ENCODE results near the gene THOP1.
"Not testable (repeated sequence)": the region's sequence is repeated elsewhere in the genome, so short reads cannot be mapped to it uniquely, and the experiment has no call there.

The THOP1 gene

DNA sequence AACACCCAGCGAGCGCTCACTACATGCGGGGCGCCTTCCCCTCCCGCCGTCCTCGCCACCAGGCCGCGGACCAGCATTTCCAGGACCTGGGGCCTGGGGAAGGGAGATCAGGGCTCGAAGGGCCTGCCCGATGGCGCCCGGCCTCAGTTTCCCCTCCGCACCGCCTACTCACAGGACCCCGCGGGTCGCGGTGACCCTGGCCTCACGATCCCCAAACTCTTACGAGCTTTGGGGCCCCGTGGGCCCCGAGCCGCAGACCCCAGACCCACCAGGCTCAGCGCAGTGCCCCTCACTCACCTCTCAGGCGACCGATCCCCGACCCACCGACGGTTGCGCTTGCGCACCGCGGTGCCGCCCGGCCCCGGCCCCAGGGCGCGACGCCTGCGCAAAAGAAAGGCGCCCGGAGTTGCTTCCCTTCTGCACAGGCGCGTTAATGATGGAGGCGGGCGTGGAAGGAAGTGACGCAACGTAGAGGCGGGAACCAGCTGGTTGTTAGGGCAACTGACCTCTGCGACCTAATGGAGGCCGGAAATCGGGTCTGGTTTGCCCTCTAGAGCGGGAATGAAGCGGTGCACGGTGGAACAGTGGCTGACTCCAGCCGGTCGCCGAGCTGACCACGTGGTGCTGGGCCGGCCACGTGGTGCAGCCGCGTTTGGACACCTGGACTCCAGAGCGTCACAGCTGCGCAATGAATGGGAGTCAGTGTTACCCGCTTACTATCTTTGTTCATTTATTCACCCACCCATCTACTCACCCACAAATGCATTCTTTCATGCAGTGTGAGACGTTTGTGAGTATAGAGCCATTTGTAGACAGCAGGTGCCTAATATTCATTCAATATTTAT is 2.1 kb upstream of the THOP1 start, which contains the start of gene SGTA:
Gene SGTA, minus strand, starts transcription at position 338 of the 845 bp plus-strand sequence. CDS start 14,205 bp downstream, outside the sequence.
- peak; percentile 99 for DNase-seq (ENCODE audit: low spot score)

DNA sequence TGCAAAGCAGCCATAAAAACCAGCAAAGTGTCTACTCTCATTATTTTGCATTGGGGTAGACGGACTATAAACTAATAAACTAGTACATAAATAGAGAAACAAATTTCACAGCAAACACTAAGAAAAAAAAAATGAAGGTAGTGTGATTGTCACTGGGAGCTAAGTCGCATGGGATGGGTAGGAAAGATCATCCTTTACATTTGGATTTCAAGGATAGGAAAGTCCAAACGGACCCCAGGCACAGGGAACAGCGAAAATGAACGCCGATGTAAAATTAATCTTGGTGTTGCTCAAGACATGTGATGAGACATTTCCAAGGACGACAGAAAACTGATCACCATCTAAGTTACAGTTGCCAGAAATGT is 1.5 kb upstream of the THOP1 start:
- DNase-seq (ENCODE audit: low spot score) = no peak

DNA sequence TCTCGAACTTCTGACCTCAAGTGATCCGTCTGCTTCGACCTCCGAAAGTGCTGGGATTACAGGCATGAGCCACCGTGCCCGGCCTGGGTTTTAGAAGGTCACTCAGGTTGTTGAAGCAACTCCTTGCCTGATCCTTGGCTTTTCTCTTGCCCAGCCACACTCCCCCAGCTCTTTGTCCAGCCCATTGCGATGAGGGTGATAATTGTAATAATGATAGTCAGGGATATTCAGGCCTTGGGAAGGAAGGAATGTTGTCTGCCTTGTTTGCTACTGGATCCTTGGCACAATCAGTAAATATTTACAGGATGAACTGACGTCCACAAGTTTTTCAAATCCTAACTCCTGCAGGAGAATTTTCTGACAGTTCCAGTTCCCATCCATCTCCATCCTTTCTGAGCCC is 1.8 kb downstream of the THOP1 start:
- no peak for DNase-seq (ENCODE audit: low spot score)

DNA sequence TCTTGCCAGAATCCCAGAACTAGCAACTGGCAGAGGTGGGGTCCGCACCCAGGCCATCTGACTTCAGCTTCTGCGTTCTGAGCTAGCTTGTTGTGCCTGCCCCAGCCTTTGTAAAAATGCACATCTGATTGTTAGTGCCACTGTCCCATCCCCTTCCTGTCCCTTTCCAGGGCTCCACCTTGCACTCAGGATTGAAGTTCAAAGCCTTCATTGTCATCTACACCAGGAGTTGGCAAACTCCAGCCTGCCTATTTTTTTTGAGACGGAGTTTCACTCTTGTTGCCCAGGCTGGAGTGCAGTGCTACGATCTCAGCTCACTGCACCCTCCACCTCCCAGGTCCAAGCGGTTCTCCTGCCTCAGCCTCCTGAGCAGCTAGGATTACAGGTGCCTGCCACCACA is 2.9 kb downstream of the THOP1 start:
- DNase-seq (ENCODE audit: low spot score) = no peak

DNA sequence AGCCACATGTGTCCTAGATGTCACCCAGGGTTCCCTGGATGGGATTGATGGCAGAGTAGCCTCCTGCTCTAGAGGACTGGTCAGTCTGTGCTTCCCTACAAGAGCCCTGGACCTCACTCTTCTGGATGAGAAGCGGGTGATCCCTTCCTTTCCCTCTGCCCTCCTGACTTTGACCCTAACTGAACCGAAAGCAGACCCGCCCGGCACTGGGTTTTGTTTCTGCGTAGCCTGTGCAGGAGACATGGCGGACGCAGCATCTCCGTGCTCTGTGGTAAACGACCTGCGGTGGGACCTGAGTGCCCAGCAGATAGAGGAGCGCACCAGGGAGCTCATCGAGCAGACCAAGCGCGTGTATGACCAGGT is 4.9 kb downstream of the THOP1 start:
- DNase-seq (ENCODE audit: low spot score) = no peak

DNA sequence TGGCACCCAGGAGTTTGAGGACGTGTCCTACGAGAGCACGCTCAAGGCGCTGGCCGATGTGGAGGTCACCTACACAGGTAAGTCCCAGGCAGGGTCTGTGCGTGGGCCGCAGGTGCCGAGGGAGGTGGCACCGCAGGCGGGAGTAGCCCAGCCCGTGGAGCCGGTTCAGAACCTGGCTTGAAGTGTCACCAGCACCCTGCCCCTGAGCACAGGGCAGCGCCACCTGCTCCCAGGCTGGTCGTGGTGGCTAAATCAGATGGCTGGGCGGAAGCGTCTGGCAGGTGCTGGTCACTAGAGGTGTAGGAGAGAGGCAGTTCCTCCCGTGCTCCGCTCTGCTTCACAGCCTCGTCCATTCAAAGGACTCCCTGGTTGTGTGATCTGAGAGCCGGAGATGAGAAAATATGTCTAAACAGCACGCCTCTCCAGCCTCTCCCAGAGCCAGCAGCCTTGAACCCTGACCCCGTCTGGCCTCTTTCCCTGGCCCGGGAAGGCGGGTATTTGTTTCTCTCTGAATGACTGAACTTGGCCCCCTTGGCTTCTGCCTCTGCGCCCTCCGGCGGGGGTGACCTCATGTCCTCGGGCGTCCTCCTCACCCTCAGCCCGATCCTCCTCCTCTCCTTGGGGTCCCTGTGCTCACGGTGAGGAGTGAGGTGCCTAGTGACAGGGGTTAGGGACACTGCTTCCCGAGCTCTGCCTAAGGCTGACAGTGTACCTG is 5.4 kb downstream of the THOP1 start:
- DNase-seq (ENCODE audit: low spot score) = no peak

DNA sequence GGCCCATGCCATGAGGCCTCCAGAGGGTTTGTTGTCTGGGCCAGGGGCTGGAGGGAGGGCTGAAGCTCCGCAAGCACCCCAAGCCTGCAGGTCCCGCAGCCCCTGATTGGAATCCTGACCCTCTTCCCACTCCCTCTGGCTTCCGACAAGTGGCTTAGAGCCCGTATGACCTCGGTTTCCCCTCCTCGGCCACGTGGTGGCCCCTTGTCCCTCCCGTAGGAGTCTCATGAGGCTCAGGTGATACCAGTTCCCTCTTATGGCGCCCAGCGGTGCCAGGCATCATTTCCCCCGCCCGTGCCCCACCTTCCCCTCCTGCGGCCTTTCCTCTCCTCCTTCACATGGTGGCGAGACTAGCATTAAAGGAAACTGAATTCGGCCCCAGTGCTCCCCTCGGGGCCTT is 6.1 kb downstream of the THOP1 start:
- no peak for DNase-seq (ENCODE audit: low spot score)

DNA sequence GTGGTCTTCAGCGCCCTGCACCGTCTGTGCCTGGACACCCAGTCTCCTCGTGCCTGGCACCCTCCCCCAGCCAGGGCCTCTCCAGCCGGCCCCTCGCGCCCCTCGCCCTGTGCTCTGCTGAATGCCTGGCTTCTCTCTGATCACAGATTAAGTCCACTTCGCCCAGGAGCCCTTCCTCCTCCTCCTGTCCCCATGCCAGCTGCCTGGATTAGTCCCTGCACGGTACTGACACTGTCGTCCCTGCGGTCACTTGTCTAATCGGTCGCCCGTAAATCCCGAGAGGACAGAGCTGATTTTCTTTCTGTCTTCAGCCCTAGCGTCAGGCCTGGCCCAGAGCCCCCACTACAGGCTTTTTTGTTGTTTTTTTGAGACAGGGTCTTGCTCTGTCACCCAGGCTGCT is 6.6 kb downstream of the THOP1 start:
- DNase-seq (ENCODE audit: low spot score) = no peak

DNA sequence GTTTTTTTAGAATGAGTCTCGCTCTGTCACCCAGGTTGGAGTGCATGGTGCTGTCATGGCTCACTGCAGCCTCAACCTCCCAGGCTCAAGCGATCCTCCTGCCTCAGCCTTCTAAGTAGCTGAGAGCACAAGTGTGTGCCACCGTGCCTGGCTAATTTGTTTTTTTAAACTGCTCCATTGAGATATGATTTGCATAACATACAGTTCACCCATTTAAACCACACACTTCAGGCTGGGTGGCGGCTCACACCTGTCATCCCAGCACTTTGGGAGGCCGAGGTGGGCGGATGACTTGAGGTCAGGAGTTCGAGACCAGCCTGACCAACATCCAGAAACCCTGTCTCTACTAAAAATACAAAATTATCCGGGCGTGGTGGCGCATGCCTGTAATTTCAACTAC is 7.4 kb downstream of the THOP1 start:
- not testable (repeated sequence) for DNase-seq (ENCODE audit: low spot score)

DNA sequence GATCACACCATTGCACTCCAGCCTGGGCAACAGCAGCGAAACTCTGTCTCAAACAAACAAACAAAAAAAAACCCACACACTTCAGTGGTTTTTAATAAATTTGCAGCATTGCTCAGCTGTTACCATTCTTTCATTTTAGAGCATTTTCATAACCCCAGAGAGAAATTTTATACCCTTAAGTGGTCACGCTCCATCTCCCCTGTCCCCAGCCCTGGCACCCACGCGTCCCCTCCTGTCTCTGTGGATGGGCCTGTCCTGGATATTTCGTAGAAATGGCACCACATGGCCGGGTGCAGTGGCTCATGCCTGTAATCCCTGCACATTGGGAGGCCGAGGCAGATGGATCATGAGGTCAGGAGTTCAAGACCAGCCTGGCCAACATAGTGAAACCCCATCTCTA is 7.8 kb downstream of the THOP1 start:
- no peak for DNase-seq (ENCODE audit: low spot score)

DNA sequence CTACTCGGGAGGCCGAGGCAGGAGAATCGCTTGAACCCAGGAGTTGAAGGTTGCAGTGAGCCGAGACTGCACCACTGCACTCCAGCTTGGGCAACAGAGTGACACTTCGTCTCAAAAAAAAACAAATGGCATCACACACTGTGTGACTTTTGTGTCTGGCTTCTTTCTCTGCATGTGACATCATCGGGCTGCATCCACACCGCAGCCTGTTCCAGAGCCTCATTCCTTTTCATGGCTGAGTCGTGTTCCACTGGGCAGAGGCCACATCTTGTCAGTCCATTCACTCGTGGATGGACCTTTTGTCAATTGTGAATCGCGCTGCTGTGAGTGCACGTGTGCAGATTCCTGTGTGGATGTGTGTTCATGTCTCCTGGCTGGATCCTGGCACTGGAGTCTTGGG is 8.3 kb downstream of the THOP1 start:
- DNase-seq (ENCODE audit: low spot score) = no peak

DNA sequence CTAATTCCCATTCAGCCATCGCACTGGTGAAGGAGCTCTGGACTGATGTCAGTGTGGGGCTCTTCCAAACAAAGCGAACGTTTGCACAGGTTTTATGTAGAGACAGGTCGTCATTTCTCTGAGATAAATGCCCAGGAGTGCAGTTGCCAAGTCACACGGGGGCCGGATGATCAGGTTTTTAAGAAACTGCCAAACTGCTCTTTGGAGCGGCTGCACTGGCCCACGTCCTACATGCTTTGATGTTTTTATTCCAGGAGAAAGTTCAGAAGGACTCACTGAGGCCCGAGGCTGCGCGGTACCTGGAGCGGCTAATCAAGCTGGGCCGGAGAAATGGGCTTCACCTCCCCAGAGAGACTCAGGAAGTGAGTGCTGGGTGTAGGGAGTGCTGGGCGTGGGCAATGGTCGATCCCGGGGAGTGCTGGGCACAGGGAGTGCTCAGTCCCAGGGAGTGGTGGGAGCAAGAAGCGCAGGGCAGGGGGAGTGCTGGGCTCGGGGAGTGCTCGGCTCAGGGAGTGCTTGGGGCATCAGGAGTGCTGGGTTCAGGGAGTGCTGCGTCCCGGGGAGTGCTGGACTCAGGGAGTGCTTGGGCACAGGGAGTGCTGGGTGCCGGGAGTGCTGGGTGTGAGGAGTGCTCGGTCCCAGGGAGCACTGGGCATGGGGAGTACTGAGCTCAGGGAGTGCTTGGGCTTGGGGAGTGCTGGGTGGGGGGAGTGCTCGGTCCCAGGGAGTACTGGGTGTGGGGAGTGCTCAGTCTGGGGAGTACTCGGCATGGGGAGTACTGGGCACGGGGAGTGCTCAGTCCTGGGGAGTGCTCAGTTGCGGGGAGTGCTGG is 10.7 kb downstream of the THOP1 start:
- DNase-seq (ENCODE audit: low spot score) = no peak

DNA sequence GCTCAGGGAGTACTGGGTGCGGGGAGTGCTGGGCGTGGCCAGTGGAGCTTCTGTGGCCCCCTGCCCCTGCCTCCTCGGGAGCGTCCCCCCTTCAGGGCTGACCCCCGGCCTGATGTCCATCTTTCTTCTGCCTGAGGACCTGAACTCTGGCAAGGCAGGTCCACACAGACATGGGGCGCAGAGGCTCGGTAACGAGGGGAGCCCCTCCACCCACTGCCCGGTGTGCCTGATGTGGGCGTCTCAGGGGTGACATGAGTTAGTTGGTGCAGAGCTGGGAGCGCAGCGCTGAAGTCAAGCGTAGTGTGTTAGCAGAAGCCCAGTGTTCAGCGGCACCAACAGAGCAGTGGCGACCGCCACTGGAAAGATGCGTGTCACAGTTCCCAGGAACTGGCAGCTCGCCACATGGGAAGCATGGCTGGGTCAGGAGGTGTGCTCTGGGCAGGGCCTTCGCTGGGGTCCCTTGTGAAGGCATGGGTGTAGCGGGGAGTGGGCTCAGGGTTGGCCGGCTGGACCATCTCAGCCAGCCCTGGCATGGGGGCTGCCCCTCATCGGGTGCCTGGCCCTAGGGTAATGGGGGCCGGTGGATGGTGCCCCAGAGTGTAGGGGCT is 11.5 kb downstream of the THOP1 start:
- no peak for DNase-seq (ENCODE audit: low spot score)

DNA sequence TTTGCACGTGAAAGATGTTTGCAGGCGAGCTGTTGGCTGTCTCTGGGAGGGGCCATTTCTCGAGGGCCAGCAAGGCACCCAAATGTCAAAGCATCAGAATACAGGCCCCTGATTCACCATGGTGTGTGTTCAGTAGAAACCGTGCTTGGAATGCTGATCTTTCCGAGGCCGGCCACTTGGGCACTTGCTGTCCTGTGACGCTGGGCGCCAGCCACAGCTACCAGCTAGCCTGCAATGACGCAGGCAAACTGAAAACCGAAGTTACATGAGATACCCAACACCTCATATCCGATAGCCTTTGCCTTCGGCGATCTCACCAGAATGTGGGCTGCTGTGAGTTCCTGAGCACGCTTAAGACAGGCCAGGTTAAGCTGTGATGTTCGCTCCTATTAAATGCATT is 12.0 kb downstream of the THOP1 start:
- DNase-seq (ENCODE audit: low spot score) = no peak

DNA sequence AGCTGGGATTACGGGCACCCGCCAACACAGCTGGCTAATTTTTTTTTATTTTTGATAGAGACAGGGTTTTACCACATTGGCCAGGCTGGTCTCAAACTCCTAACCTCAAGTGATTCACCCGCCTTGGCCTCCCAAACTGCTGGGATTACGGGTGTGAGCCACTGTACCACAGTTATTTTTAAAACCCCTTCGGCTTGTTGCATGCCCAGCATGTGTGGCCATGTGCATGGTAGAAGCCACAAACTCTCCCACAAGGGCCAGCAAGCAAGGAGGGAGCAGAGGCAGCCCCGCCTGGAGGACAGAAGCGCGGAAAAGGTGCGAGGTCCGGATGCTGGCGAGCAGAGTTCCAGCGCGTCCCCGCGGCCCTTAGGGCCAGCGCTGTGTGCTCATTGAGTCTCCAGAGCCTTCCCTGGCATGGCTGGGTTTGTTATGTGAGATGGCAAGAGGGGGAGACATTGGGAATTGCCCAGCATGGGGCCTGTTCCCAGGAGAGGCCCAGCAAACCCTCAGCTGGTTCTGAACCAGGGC is 12.9 kb downstream of the THOP1 start:
- DNase-seq (ENCODE audit: low spot score) = no peak

DNA sequence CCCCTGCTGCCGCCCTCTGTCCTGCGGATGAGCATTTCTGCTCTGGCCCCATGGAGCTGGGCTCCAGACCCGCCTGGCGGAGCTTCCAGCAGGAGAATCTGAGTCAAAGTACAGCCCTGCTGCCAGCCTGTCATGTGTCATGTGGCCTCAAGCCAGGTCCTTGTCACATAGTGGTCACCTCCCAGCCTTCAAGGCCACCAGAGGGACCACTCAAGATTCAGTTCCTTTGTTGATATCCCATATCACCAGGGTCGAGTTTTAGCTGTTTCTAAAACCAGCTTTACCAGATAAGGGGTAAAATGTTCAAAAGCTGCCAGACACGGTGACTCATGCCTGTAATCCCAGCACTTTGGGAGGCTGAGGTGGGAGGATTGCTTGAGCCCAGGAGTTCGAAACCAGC is 13.4 kb downstream of the THOP1 start:
- DNase-seq (ENCODE audit: low spot score) = peak; percentile 38

DNA sequence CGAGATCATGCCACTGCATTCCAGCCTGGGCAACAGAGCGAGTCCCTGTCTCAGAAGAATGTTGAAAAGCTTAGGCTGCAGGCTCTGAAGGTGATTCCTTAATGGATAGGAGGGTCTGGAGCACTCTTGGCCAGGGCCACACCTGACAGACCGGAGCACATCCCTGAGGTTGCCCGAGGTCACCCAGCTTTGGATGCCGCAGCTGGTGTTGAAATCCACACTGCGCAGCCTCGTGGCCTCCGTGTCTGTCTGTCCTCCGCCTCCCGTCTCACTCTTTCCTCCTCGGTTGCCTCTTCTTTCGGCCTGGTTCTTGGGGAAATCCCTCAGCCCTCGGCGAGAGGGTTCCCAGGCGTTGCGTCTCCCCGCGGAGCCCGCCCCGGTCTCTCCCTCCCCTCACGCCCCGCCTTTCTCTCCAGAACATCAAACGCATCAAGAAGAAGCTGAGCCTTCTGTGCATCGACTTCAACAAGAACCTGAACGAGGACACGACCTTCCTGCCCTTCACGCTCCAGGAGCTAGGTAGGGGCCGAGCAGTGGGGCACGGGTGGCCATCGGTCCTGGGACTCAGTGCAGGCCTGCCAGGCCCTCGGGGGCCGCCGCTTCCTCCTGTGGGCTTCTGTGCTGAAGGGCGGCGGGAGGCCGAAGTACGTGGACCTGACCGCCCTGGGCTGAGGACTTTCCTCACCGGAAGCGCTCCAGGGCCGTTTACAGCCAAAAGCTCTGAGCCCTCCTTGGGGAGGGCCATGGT is 14.1 kb downstream of the THOP1 start:
- DNase-seq (ENCODE audit: low spot score) = no peak

DNA sequence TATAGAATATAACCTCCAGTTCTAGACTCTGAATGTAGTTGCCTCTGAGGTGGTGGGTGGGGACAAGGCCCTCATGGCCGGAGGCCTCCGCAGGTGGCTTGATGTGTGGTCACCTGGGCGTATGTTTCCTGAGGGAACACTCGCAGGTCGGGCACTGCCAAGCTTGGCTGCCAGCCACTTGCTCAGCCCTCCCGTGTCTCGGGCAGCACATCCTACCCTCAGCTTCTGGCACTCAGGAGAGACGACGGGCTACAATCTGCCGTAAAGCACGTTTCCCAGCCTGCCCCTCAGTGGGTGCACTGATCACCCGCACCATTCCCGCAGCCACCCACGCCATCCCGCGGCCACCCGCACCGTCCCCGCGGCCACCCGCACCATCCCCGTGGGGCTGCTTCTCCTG is 15.2 kb downstream of the THOP1 start:
- DNase-seq (ENCODE audit: low spot score) = peak; percentile 61

DNA sequence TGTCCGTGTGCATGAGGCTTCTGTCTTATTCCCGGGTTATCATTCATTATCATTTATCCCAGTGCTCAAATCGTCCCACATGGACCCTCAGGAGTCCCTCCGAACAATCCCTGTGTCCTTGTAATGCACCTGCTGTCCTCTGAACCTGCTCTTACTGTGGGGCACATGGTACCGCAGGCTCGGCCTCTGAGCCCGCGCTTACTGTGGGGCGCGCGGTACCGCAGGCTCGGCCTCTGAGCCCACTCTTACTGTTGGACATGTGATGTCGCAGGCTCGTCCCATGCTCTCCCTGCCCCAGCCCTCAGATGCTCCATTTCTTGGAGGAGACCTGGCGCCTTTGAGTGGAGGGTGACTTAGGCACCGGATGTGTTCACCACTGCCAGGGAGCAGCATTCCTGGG is 17.5 kb downstream of the THOP1 start:
- no peak for DNase-seq (ENCODE audit: low spot score)

DNA sequence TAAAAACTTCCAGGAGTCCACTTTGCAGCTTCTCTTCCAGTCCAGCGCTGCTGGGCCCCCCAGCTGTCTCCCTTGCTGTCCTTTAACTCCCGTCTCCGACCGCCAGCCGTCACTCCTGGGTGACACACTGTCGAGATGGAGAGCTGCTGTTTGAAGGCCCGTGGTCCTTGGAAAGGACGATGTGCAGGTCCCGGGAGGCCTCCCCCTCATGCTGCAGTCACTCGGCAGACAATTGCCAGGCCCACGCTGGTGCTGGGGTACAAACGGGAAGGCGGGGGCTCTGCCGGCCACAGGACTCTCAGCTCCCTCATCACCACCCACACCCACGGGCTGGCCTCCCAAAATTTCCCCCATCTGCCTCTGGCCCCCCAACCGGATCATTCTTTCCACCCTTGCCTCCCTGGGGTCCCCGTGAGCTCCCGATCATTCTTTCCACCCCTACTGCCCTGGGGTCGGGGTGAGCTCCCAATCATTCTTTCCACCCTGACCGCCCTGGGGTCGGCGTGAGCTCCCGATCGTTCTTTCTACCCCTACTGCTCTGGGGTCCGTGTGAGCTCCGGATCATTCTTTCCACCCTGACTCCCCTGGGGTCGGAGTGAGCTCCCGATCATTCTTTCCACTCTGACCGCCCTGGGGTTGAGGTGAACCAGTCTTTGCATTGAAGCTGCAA is 18.3 kb downstream of the THOP1 start:
- no peak for DNase-seq (ENCODE audit: low spot score)
